Measurements from ENCODE around the gene PIP5K1C.

GRCh38 chr19:3646336-3647092, 53.8 kb downstream of the PIP5K1C start:
- TF ChIP-seq, protein P1, sequence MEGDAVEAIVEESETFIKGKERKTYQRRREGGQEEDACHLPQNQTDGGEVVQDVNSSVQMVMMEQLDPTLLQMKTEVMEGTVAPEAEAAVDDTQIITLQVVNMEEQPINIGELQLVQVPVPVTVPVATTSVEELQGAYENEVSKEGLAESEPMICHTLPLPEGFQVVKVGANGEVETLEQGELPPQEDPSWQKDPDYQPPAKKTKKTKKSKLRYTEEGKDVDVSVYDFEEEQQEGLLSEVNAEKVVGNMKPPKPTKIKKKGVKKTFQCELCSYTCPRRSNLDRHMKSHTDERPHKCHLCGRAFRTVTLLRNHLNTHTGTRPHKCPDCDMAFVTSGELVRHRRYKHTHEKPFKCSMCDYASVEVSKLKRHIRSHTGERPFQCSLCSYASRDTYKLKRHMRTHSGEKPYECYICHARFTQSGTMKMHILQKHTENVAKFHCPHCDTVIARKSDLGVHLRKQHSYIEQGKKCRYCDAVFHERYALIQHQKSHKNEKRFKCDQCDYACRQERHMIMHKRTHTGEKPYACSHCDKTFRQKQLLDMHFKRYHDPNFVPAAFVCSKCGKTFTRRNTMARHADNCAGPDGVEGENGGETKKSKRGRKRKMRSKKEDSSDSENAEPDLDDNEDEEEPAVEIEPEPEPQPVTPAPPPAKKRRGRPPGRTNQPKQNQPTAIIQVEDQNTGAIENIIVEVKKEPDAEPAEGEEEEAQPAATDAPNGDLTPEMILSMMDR (IDR thresholded peaks at IDR 0.05): no peak
- no peak for TF ChIP-seq POLR2A (IDR thresholded peaks at IDR 0.05)
- TF ChIP-seq POLR2AphosphoS5 (IDR thresholded peaks at IDR 0.05): no peak

All from breast epithelium (tissue), 3 donors.